Activated T-cell treated with anti-CD3 and anti-CD28 coated beads, Interleukin-2, amount 50 U/mL, for 72 hours (primary cell): Measurements from ENCODE around the gene RABL3. TPM values are rescaled to one million over a fixed set of nuclear protein-coding genes. Genes with fewer than 3 reads are reported as not detected.
"Not testable (repeated sequence)": the region's sequence is repeated elsewhere in the genome, so short reads cannot be mapped to it uniquely, and the experiment has no call there.

Source experiments
- ATAC-seq, 2 donors: fragments of 150-1000 bp; cut with Tn5 transposase; replicated peaks in 1 of 2; 2 replicates each; pipeline ENCODE4 v1.10.0; 2021; ENCODE audit warnings: moderate library complexity in 2 of 2, mild to moderate bottlenecking in 1 of 2
- DNase-seq, 2 donors: peaks; one replicate each; pipeline ENCODE4 v3.0.0; 2021 to 2022; ENCODE audit warnings: mixed read lengths in 1 of 2
- H3K27ac Mint-ChIP-seq: one replicate; pipeline ENCODE4 v1.8.0; 2022; ENCODE audit warnings: mild to moderate bottlenecking, moderate library complexity, mixed read lengths
- H3K27me3 Mint-ChIP-seq: one replicate; pipeline ENCODE4 v1.8.0; 2022; ENCODE audit warnings: low read depth, mixed read lengths
- H3K36me3 Mint-ChIP-seq, 2 donors: one replicate each; pipeline ENCODE4 v1.8.0; 2022; ENCODE audit warnings: mixed read lengths in 2 of 2, mild to moderate bottlenecking in 1 of 2; ENCODE audit not compliant: insufficient read depth in 2 of 2
- H3K4me1 Mint-ChIP-seq: one replicate; pipeline ENCODE4 v1.8.0; 2022; ENCODE audit warnings: low read depth, mixed read lengths
- H3K4me3 Mint-ChIP-seq, 2 donors: one replicate each; pipeline ENCODE4 v1.8.0; 2022; ENCODE audit warnings: mild to moderate bottlenecking in 2 of 2, mixed read lengths in 2 of 2, moderate library complexity in 2 of 2
- H3K9me3 Mint-ChIP-seq, 2 donors: one replicate each; pipeline ENCODE4 v1.8.0; 2022; ENCODE audit warnings: mixed read lengths in 2 of 2
- total RNA-seq, 2 donors: library from RNA; stranded (reverse); gene quantifications; one replicate each; pipeline ENCODE4 v1.2.3, GENCODE V29; 2022

RABL3 gene
- 10 to 100 TPM; 25.9 to 26.9 TPM for total RNA-seq

- H3K36me3 Mint-ChIP-seq, result peaks cover 3 to 4% of the 10 kb centered on the region in 2 donors
- H3K27me3 Mint-ChIP-seq, result no peaks in the 10 kb centered on the region
- ATAC-seq, result peak; percentile 99
- peaks cover 27% of the 10 kb centered on the region for H3K4me1 Mint-ChIP-seq
- peak within 1 kb of the TSS; percentile 82 to 97 for H3K4me3 Mint-ChIP-seq
- no peaks in the 10 kb centered on the region for H3K9me3 Mint-ChIP-seq
- peak within 1 kb of the TSS; percentile 87 for H3K27ac Mint-ChIP-seq
- peak; percentile 93 for DNase-seq
These were observed at the start of gene RABL3, which contains the start of gene GTF2E1 for GRCh38 chr3:120742198-120742848. TSS of gene RABL3 (minus strand) at chr3:120742516. CDS start at chr3:120742507, 9 bp downstream. TSS of gene GTF2E1 (plus strand) at chr3:120742744. CDS start at chr3:120750553, 7,809 bp downstream.

GRCh38 chr3:120791913-120792312, 49.6 kb upstream of the RABL3 start:
- H3K27me3 Mint-ChIP-seq, result no peaks in the 10 kb centered on the region
- no peaks in the 10 kb centered on the region for H3K9me3 Mint-ChIP-seq
- no peak for ATAC-seq
- H3K4me3 Mint-ChIP-seq, result no peak overlapping the region
- DNase-seq, result no peak
- H3K27ac Mint-ChIP-seq, result no peak overlapping the region
- H3K4me1 Mint-ChIP-seq, result no peaks in the 10 kb centered on the region
- no peaks in the 10 kb centered on the region for H3K36me3 Mint-ChIP-seq

GRCh38 chr3:120791010-120791409, 48.7 kb upstream of the RABL3 start:
- H3K27ac Mint-ChIP-seq, result no peak overlapping the region
- ATAC-seq (no peak), DNase-seq (no peak)
- no peaks in the 10 kb centered on the region for H3K4me1 Mint-ChIP-seq
- H3K4me3 Mint-ChIP-seq, result no peak overlapping the region
- H3K9me3 Mint-ChIP-seq, result no peaks in the 10 kb centered on the region
- no peaks in the 10 kb centered on the region for H3K27me3 Mint-ChIP-seq
- H3K36me3 Mint-ChIP-seq, result no peaks in the 10 kb centered on the region

- H3K27ac Mint-ChIP-seq, DNase-seq, H3K4me3 Mint-ChIP-seq: not testable (repeated sequence)
These were observed 43.5 kb upstream of the RABL3 start for GRCh38 chr3:120785832-120786231.

GRCh38 chr3:120780977-120781376, 38.7 kb upstream of the RABL3 start:
- Mint-ChIP-seq H3K4me1 (no peaks in the 10 kb centered on the region), H3K27me3 (no peaks in the 10 kb centered on the region)
- no peak for DNase-seq

More at GRCh38 chr3:120785832-120786231, 43.5 kb upstream of the RABL3 start:
- H3K4me1 Mint-ChIP-seq, H3K9me3 Mint-ChIP-seq, ATAC-seq, H3K36me3 Mint-ChIP-seq, H3K27me3 Mint-ChIP-seq: not testable (repeated sequence)

GRCh38 chr3:120778776-120779175, 36.5 kb upstream of the RABL3 start:
- Mint-ChIP-seq H3K9me3 (no peaks in the 10 kb centered on the region), H3K4me3 (no peak overlapping the region), H3K4me1 (no peaks in the 10 kb centered on the region), H3K27me3 (no peaks in the 10 kb centered on the region), H3K27ac (peak overlapping the region; percentile 31), H3K36me3 (peaks cover 5 to 10% of the 10 kb centered on the region in 2 donors)
- DNase-seq, result no peak
- no peak for ATAC-seq

More at GRCh38 chr3:120780977-120781376, 38.7 kb upstream of the RABL3 start:
- Mint-ChIP-seq H3K36me3 (peaks cover 5 to 10% of the 10 kb centered on the region in 2 donors), H3K27ac (no peak overlapping the region), H3K9me3 (no peaks in the 10 kb centered on the region), H3K4me3 (no peak overlapping the region)
- ATAC-seq, result peak in 1 of 2 donors; percentile 61

- Mint-ChIP-seq H3K4me3 (no peak overlapping the region), H3K27me3 (no peaks in the 10 kb centered on the region), H3K9me3 (no peaks in the 10 kb centered on the region), H3K36me3 (peaks cover 2 to 4% of the 10 kb centered on the region in 2 donors), H3K27ac (no peak overlapping the region), H3K4me1 (peaks cover 7% of the 10 kb centered on the region)
- ATAC-seq (no peak), DNase-seq (no peak)
These were observed 33.1 kb upstream of the RABL3 start for GRCh38 chr3:120775411-120775810.

- Mint-ChIP-seq H3K27ac (no peak overlapping the region), H3K27me3 (no peaks in the 10 kb centered on the region), H3K4me3 (no peak overlapping the region), H3K36me3 (peaks cover 2 to 4% of the 10 kb centered on the region in 2 donors), H3K9me3 (no peaks in the 10 kb centered on the region), H3K4me1 (peaks cover 7% of the 10 kb centered on the region)
- DNase-seq (peak; percentile 4 to 9), ATAC-seq (peak; percentile 96 to 97)
These were observed 31.6 kb upstream of the RABL3 start for GRCh38 chr3:120773932-120774331.

GRCh38 chr3:120772081-120772480, 29.8 kb upstream of the RABL3 start:
- H3K36me3 Mint-ChIP-seq, result peaks cover 2 to 3% of the 10 kb centered on the region in 2 donors
- no peaks in the 10 kb centered on the region for H3K9me3 Mint-ChIP-seq
- H3K27me3 Mint-ChIP-seq, result no peaks in the 10 kb centered on the region
- H3K4me1 Mint-ChIP-seq, result peaks cover 7% of the 10 kb centered on the region
- ATAC-seq, result no peak
- no peak for DNase-seq
- no peak overlapping the region for H3K27ac Mint-ChIP-seq
- no peak overlapping the region for H3K4me3 Mint-ChIP-seq

GRCh38 chr3:120770891-120771290, 28.6 kb upstream of the RABL3 start:
- DNase-seq, result no peak
- Mint-ChIP-seq H3K4me3 (no peak overlapping the region), H3K27me3 (no peaks in the 10 kb centered on the region), H3K4me1 (peaks cover 16% of the 10 kb centered on the region), H3K36me3 (peaks cover 2 to 3% of the 10 kb centered on the region in 2 donors), H3K9me3 (no peaks in the 10 kb centered on the region), H3K27ac (no peak overlapping the region)
- ATAC-seq, result no peak

GRCh38 chr3:120769436-120769835, 27.1 kb upstream of the RABL3 start:
- no peak overlapping the region for H3K4me3 Mint-ChIP-seq
- DNase-seq (no peak), ATAC-seq (no peak)
- no peak overlapping the region for H3K27ac Mint-ChIP-seq
- H3K4me1 Mint-ChIP-seq, result peaks cover 25% of the 10 kb centered on the region
- peaks cover 2 to 3% of the 10 kb centered on the region in 2 donors for H3K36me3 Mint-ChIP-seq
- no peaks in the 10 kb centered on the region for H3K27me3 Mint-ChIP-seq
- no peaks in the 10 kb centered on the region for H3K9me3 Mint-ChIP-seq

- Mint-ChIP-seq H3K4me3 (no peak overlapping the region), H3K36me3 (peaks cover 0 to 2% of the 10 kb centered on the region in 2 donors), H3K27ac (no peak overlapping the region), H3K4me1 (peaks cover 37% of the 10 kb centered on the region), H3K9me3 (no peaks in the 10 kb centered on the region), H3K27me3 (no peaks in the 10 kb centered on the region)
- no peak for DNase-seq
- no peak for ATAC-seq
These were observed 24.8 kb upstream of the RABL3 start for GRCh38 chr3:120767106-120767505.

GRCh38 chr3:120766576-120766975, 24.3 kb upstream of the RABL3 start:
- no peaks in the 10 kb centered on the region for H3K27me3 Mint-ChIP-seq
- no peak for DNase-seq
- H3K4me1 Mint-ChIP-seq, result peaks cover 40% of the 10 kb centered on the region
- no peak for ATAC-seq
- peak overlapping the region; percentile 8 for H3K27ac Mint-ChIP-seq
- peaks cover 0 to 2% of the 10 kb centered on the region in 2 donors for H3K36me3 Mint-ChIP-seq
- no peaks in the 10 kb centered on the region for H3K9me3 Mint-ChIP-seq
- peak overlapping the region in 1 of 2 donors; percentile 1 for H3K4me3 Mint-ChIP-seq
